Mesenchymal stem cell (in vitro differentiated cells and primary cell): Measurements from ENCODE around the gene PDLIM1.

ENCODE experiments used
- DNase-seq: peaks from one replicate; pipeline ENCODE4 v3.0.0-alpha.2; 2013
- H2AFZ ChIP-seq: one replicate; pipeline ENCODE4 v1.6.1; 2013; ENCODE audit warnings: low read depth, mild to moderate bottlenecking, control low read depth, inconsistent platforms, low read length, moderate library complexity
- H2AK5ac ChIP-seq: 2 replicates; pipeline ENCODE4 v1.6.1; 2013; ENCODE audit warnings: low read length, moderate library complexity, mild to moderate bottlenecking, inconsistent platforms; ENCODE audit not compliant: severe bottlenecking
- H2BK120ac ChIP-seq: one replicate; pipeline ENCODE4 v1.6.1; 2013; ENCODE audit warnings: low read depth, mild to moderate bottlenecking, inconsistent platforms, low read length, moderate library complexity
- H2BK12ac ChIP-seq, 2 experiments: one replicate each; pipeline ENCODE4 v1.6.1; 2013; ENCODE audit warnings: inconsistent platforms in 2 of 2, low read length in 2 of 2, mild to moderate bottlenecking in 2 of 2, moderate library complexity in 2 of 2, control low read depth in 1 of 2
- H2BK15ac ChIP-seq: one replicate; pipeline ENCODE4 v1.6.1; 2013; ENCODE audit warnings: mild to moderate bottlenecking, low read depth, inconsistent platforms; ENCODE audit not compliant: poor library complexity, severe bottlenecking
- H2BK5ac ChIP-seq: 2 replicates; pipeline ENCODE4 v1.6.1; 2013; ENCODE audit warnings: low read depth, mild to moderate bottlenecking, low read length, control low read depth, inconsistent platforms; ENCODE audit not compliant: poor library complexity, severe bottlenecking
- H3K14ac ChIP-seq, 2 experiments: one replicate each; pipeline ENCODE4 v1.6.1; 2013; ENCODE audit warnings: inconsistent platforms in 2 of 2, low read length in 2 of 2, control low read depth in 1 of 2, mild to moderate bottlenecking in 1 of 2, moderate library complexity in 1 of 2
- H3K18ac ChIP-seq, 2 experiments: one replicate each; pipeline ENCODE4 v1.6.1; 2013; ENCODE audit warnings: inconsistent platforms in 2 of 2, low read length in 2 of 2, control low read depth in 1 of 2, low read depth in 1 of 2, mild to moderate bottlenecking in 1 of 2
- H3K23ac ChIP-seq, 2 experiments: one replicate each; pipeline ENCODE4 v1.6.1; 2013; ENCODE audit warnings: inconsistent platforms in 2 of 2, low read length in 2 of 2, mild to moderate bottlenecking in 2 of 2, moderate library complexity in 2 of 2, control low read depth in 1 of 2
- H3K27ac ChIP-seq: 2 replicates; pipeline ENCODE4 v1.5.1; 2013; ENCODE audit warnings: mild to moderate bottlenecking, moderate library complexity, low read length, control low read depth, inconsistent platforms; ENCODE audit not compliant: poor library complexity, severe bottlenecking
- H3K27me3 ChIP-seq, 2 experiments: 2 replicates each; pipeline versions ENCODE4 v1.6.1 to v1.7.0; 2013; ENCODE audit warnings: low read length in 2 of 2, mild to moderate bottlenecking in 2 of 2, moderate library complexity in 2 of 2, control low read depth in 1 of 2, inconsistent platforms in 1 of 2; ENCODE audit not compliant: control insufficient read depth in 1 of 2, insufficient read depth in 1 of 2
- H3K36me3 ChIP-seq, 2 experiments: 2 replicates each; pipeline versions ENCODE4 v1.6.1 to v1.7.0; 2013; ENCODE audit warnings: low read length in 2 of 2, control low read depth in 1 of 2, inconsistent platforms in 1 of 2, low read depth in 1 of 2, mild to moderate bottlenecking in 1 of 2; ENCODE audit not compliant: insufficient read depth in 2 of 2, control insufficient read depth in 1 of 2
- H3K4ac ChIP-seq, 2 experiments: one replicate each; pipeline ENCODE4 v1.6.1; 2013; ENCODE audit warnings: inconsistent platforms in 2 of 2, low read length in 2 of 2, mild to moderate bottlenecking in 2 of 2, moderate library complexity in 2 of 2, control low read depth in 1 of 2, low read depth in 1 of 2
- H3K4me1 ChIP-seq: 2 replicates; pipeline ENCODE4 v1.6.1; 2013; ENCODE audit warnings: low read depth, low read length, control low read depth; ENCODE audit not compliant: control insufficient read depth, insufficient read depth
- H3K4me2 ChIP-seq: 2 replicates; pipeline ENCODE4 v1.6.1; 2013; ENCODE audit warnings: low read length, mild to moderate bottlenecking, inconsistent platforms; ENCODE audit not compliant: poor library complexity, severe bottlenecking
- H3K4me3 ChIP-seq, 2 experiments: 2 replicates each; pipeline versions ENCODE4 v1.5.1 to v1.7.0; 2013; ENCODE audit warnings: low read length in 2 of 2, mild to moderate bottlenecking in 2 of 2, control low read depth in 1 of 2, low read depth in 1 of 2; ENCODE audit not compliant: insufficient read depth in 1 of 2
- H3K79me1 ChIP-seq: replicated peaks from 2 replicates; pipeline ENCODE4 v1.6.1; 2013; ENCODE audit warnings: mild to moderate bottlenecking, control low read depth, low read length, inconsistent platforms; ENCODE audit not compliant: poor library complexity, severe bottlenecking
- H3K9ac ChIP-seq: 2 replicates; pipeline ENCODE4 v1.7.0; 2013; ENCODE audit warnings: mild to moderate bottlenecking, low read length, moderate library complexity
- H3K9me3 ChIP-seq: 2 replicates; pipeline ENCODE4 v1.7.0; 2013; ENCODE audit warnings: mild to moderate bottlenecking, low read length; ENCODE audit not compliant: control insufficient read depth
- H4K8ac ChIP-seq: one replicate; pipeline ENCODE4 v1.6.1; 2013; ENCODE audit warnings: inconsistent platforms, mild to moderate bottlenecking, low read length, moderate library complexity
- H4K91ac ChIP-seq: one replicate; pipeline ENCODE4 v1.6.1; 2013; ENCODE audit warnings: mild to moderate bottlenecking, low read length, inconsistent platforms
- WGBS: methylation state at CpG from one replicate; pipeline ENCODE4 v1.1.7; 2013; ENCODE audit warnings: mixed read lengths; 5-methylcytosine and 5-hydroxymethylcytosine counted together

Gene PDLIM1

DNA sequence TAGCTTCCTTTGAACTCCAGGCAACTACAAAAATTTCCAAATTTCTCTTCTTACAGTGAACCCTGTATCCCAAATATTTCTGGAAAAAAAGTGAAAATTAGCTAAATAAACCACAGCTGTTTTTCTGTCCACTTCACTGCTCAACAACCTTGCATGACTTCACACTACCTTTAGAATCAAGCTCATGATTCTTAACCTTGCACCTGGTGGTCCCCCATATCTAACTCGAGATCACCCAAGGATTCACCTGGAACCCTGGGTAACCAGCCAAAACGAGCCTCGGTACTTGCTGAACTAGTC, 47.5 kb downstream of the PDLIM1 start:
- no peak overlapping the region for H3K18ac ChIP-seq
- no peak overlapping the region for H3K4me2 ChIP-seq
- H3K27ac ChIP-seq, result no peak overlapping the region
- peaks cover 10% of the 10 kb centered on the region for H3K79me1 ChIP-seq
- WGBS, result 71% methylated on average over 3 of the region's 3 CpGs
- H4K8ac ChIP-seq, result no peak overlapping the region
- no peak overlapping the region for H3K4ac ChIP-seq
- H3K14ac ChIP-seq, result no peak overlapping the region
- no peak overlapping the region for H2BK120ac ChIP-seq
- H2AFZ ChIP-seq, result no peak overlapping the region
- H3K27me3 ChIP-seq, result no peaks in the 10 kb centered on the region
- no peak overlapping the region for H2BK5ac ChIP-seq
- no peak overlapping the region for H2AK5ac ChIP-seq
- H3K4me3 ChIP-seq, result no peak overlapping the region
- peaks cover 4% of the 10 kb centered on the region for H3K9me3 ChIP-seq
- H4K91ac ChIP-seq, result no peak overlapping the region
- H2BK12ac ChIP-seq, result no peak overlapping the region
- no peak overlapping the region for H3K9ac ChIP-seq
- DNase-seq, result no peak
- H3K36me3 ChIP-seq, result peaks cover 0 to 30% of the 10 kb centered on the region in 2 experiments
- no peak overlapping the region for H2BK15ac ChIP-seq
- H3K23ac ChIP-seq, result no peak overlapping the region
- peaks cover 20% of the 10 kb centered on the region for H3K4me1 ChIP-seq

DNA sequence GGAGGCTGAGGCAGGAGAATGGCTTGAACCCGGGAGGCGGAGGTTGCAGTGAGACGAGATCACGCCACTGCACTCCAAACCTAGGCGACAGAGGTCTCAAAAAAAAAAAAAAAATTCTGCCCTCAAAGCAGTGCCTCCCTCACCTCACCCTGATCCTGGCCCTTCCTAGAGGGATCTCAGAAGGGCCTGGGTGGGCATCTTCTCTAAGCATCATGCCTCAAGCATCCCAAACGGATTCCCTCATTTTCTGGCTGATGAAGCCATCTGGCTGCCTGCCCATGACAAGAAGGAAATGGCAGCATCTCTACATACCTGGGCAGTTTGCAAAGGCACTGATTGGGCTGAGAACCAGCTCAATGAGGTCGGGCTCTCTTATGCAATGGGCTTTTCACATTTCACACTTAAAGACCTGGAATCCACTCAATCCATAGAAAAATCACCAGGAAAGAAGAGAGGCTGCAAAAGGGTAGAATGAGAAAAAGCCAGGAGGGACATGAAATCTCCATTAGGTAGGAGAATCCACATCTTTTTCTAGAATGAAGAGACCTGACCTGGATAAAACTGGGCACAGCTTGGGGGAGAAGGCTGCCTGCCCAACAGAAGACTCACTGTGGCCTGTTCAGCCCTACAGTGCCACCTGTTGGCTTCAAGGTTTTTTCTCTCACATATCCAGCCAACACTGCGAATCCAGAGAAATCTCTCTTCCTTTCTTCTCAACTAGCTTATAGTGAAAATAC, 48.1 kb downstream of the PDLIM1 start:
- 85% methylated on average over 8 of the region's 8 CpGs for WGBS
- no peak overlapping the region for H2BK15ac ChIP-seq
- H3K4ac ChIP-seq, result no peak overlapping the region
- H3K4me1 ChIP-seq, result peaks cover 19% of the 10 kb centered on the region
- no peaks in the 10 kb centered on the region for H3K27me3 ChIP-seq
- H4K8ac ChIP-seq, result no peak overlapping the region
- H2BK12ac ChIP-seq, result no peak overlapping the region
- peaks cover 0 to 35% of the 10 kb centered on the region in 2 experiments for H3K36me3 ChIP-seq
- no peak overlapping the region for H3K4me3 ChIP-seq
- H3K23ac ChIP-seq, result no peak overlapping the region
- H3K79me1 ChIP-seq, result peaks cover 11% of the 10 kb centered on the region
- H3K27ac ChIP-seq, result no peak overlapping the region
- no peak overlapping the region for H3K14ac ChIP-seq
- no peak overlapping the region for H4K91ac ChIP-seq
- no peak overlapping the region for H3K9ac ChIP-seq
- peak overlapping the region; percentile 3 for H2AK5ac ChIP-seq
- H2BK5ac ChIP-seq, result no peak overlapping the region
- peaks cover 4% of the 10 kb centered on the region for H3K9me3 ChIP-seq
- DNase-seq, result peak; percentile 65
- H2AFZ ChIP-seq, result no peak overlapping the region
- H3K18ac ChIP-seq, result no peak overlapping the region
- H2BK120ac ChIP-seq, result no peak overlapping the region
- no peak overlapping the region for H3K4me2 ChIP-seq

- peaks cover 4% of the 10 kb centered on the region for H3K9me3 ChIP-seq
Observed at GRCh38 chr10:95241533-95241932, 49.3 kb downstream of the PDLIM1 start.

GRCh38 chr10:95240811-95241210, 50.0 kb downstream of the PDLIM1 start:
- Histone ChIP-seq H2BK12ac (no peak overlapping the region), H3K79me1 (peaks cover 11% of the 10 kb centered on the region), H4K8ac (no peak overlapping the region), H3K27me3 (no peaks in the 10 kb centered on the region), H3K9me3 (peaks cover 4% of the 10 kb centered on the region), H3K23ac (no peak overlapping the region), H2AK5ac (no peak overlapping the region), H3K4me3 (no peak overlapping the region), H3K27ac (no peak overlapping the region), H3K14ac (no peak overlapping the region), H2BK15ac (no peak overlapping the region), H2BK120ac (no peak overlapping the region), H3K36me3 (peaks cover 0 to 42% of the 10 kb centered on the region in 2 experiments), H3K4me1 (peaks cover 17% of the 10 kb centered on the region), H3K4me2 (no peak overlapping the region), H3K4ac (no peak overlapping the region), H2BK5ac (no peak overlapping the region), H4K91ac (no peak overlapping the region), H3K9ac (no peak overlapping the region), H2AFZ (no peak overlapping the region), H3K18ac (no peak overlapping the region)
- DNase-seq, result no peak
- 95% methylated on average over 5 of the region's 6 CpGs for WGBS

More at GRCh38 chr10:95241533-95241932, 49.3 kb downstream of the PDLIM1 start:
- H2AK5ac ChIP-seq, result no peak overlapping the region
- no peak overlapping the region for H2BK5ac ChIP-seq
- no peak overlapping the region for H3K4ac ChIP-seq
- WGBS, result 93% methylated on average over 2 of the region's 4 CpGs
- no peak overlapping the region for H2BK120ac ChIP-seq
- H3K4me1 ChIP-seq, result peaks cover 18% of the 10 kb centered on the region
- no peak overlapping the region for H3K4me3 ChIP-seq
- H4K91ac ChIP-seq, result no peak overlapping the region
- no peak overlapping the region for H2AFZ ChIP-seq
- no peak overlapping the region for H3K27ac ChIP-seq
- H3K18ac ChIP-seq, result no peak overlapping the region
- no peaks in the 10 kb centered on the region for H3K27me3 ChIP-seq
- no peak overlapping the region for H3K9ac ChIP-seq
- H2BK15ac ChIP-seq, result no peak overlapping the region
- DNase-seq, result no peak
- H3K14ac ChIP-seq, result no peak overlapping the region
- peaks cover 0 to 44% of the 10 kb centered on the region in 2 experiments for H3K36me3 ChIP-seq
- no peak overlapping the region for H3K23ac ChIP-seq
- H3K79me1 ChIP-seq, result peaks cover 11% of the 10 kb centered on the region
- no peak overlapping the region for H4K8ac ChIP-seq
- no peak overlapping the region for H2BK12ac ChIP-seq
- no peak overlapping the region for H3K4me2 ChIP-seq
